OCI-LY7 (cell line): ENCODE results near the gene SRSF9. TPM values are rescaled to one million over a fixed set of nuclear protein-coding genes. Genes with fewer than 3 reads are reported as not detected.

Experiments used
- BruUV-seq: library from RNA; stranded (reverse); fragments of 400-500 nt; replicated peaks from 2 replicates; lab custom pipeline; 2021; lab: Mats Ljungman, UMichigan
- CTCF ChIA-PET: fragments of 300-600 bp; sonication (Branson Sonifier 250); formaldehyde crosslinking; loops from one replicate; lab custom pipeline; 2022; ENCODE audit warnings: antibody characterized with exemption; ENCODE audit not compliant: unreplicated experiment; lab: Charles Lee
- POLR2A ChIA-PET: fragments of 300-600 bp; sonication (Branson Sonifier 250); formaldehyde crosslinking; loops from one replicate; lab custom pipeline; 2022; ENCODE audit warnings: antibody characterized with exemption; lab: Charles Lee
- DNase-seq: peaks from one replicate; pipeline ENCODE4 v3.0.0-alpha.2; 2015; ENCODE audit warnings: low spot score
- H2AFZ ChIP-seq: fragments of 200-600 bp; sonication (generic), shearing (Covaris generic); 2 replicates; pipeline ENCODE4 v1.6.1; 2014; ENCODE audit warnings: mild to moderate bottlenecking, antibody characterized with exemption, low read length, moderate library complexity
- H3K27ac ChIP-seq: fragments of 200-600 bp; sonication (generic); 2 replicates; pipeline ENCODE4 v1.5.1; 2014; ENCODE audit warnings: mixed run types, low read depth, mild to moderate bottlenecking, moderate library complexity, low read length, inconsistent platforms; ENCODE audit not compliant: poor library complexity, severe bottlenecking
- H3K36me3 ChIP-seq: fragments of 200-600 bp; sonication (generic); 2 replicates; pipeline ENCODE4 v1.6.1; 2014; ENCODE audit warnings: mild to moderate bottlenecking, antibody characterized with exemption, low read length, moderate library complexity, mixed read lengths; ENCODE audit not compliant: insufficient read depth
- H3K4me1 ChIP-seq: fragments of 200-600 bp; sonication (generic); 2 replicates; pipeline ENCODE4 v1.5.1; 2014; ENCODE audit warnings: mild to moderate bottlenecking, low read length; ENCODE audit not compliant: insufficient read depth, poor library complexity, severe bottlenecking
- H3K4me2 ChIP-seq: fragments of 200-600 bp; sonication (generic); 2 replicates; pipeline ENCODE4 v1.6.1; 2014; ENCODE audit warnings: mild to moderate bottlenecking, low read length
- H3K4me3 ChIP-seq: fragments of 200-600 bp; sonication (generic); 2 replicates; pipeline ENCODE4 v1.5.1; 2014; ENCODE audit warnings: mild to moderate bottlenecking, low read depth, low read length; ENCODE audit not compliant: poor library complexity, severe bottlenecking
- H3K79me2 ChIP-seq: fragments of 200-600 bp; sonication (generic); 2 replicates; pipeline ENCODE4 v1.6.1; 2016; ENCODE audit warnings: low read depth, mild to moderate bottlenecking, low read length, moderate library complexity, mixed read lengths; ENCODE audit not compliant: insufficient read depth
- H3K9me2 ChIP-seq: fragments of 200-600 bp; sonication (generic); 2 replicates; pipeline ENCODE4 v1.6.1; 2016; ENCODE audit warnings: mild to moderate bottlenecking, low read length, mixed read lengths; ENCODE audit not compliant: insufficient read depth
- H3K9me3 ChIP-seq: fragments of 200-600 bp; sonication (generic); 2 replicates; pipeline ENCODE4 v1.6.1; 2014; ENCODE audit warnings: mild to moderate bottlenecking, mixed run types, low read length, mixed read lengths
- H4K20me1 ChIP-seq: fragments of 200-600 bp; sonication (generic); 2 replicates; pipeline ENCODE4 v1.6.1; 2014; ENCODE audit warnings: mild to moderate bottlenecking, antibody characterized with exemption, low read length, moderate library complexity, mixed read lengths; ENCODE audit not compliant: insufficient read depth
- EZH2phosphoT487 ChIP-seq: fragments of 200-600 bp; sonication (generic); IDR thresholded peaks from 2 replicates; pipeline ENCODE4 v1.6.1; 2018; ENCODE audit warnings: low read depth, borderline replicate concordance, mild to moderate bottlenecking, mixed run types, antibody characterized with exemption, low read length, moderate library complexity, mixed read lengths
- intact Hi-C: fragments of 100-400 bp; cut with micrococcal nuclease; formaldehyde crosslinking; loops from one replicate; pipeline ENCODE4 v1.10.0; 2022; ENCODE audit not compliant: unreplicated experiment
- total RNA-seq, 2 experiments: library from RNA; depleted of rRNA in 1 of 2; stranded (reverse); fragments of >200 nt in 1 of 2; shearing (Covaris generic) in 1 of 2; gene quantifications; 2 replicates each; pipeline ENCODE4 v1.2.3, GENCODE V29; 2014 to 2022
- TF ChIP-seq, protein P1 (sequence below): fragments of 200-600 bp; sonication (generic); conservative IDR thresholded peaks from 2 replicates; pipeline ENCODE4 v1.5.1; 2014; ENCODE audit warnings: mild to moderate bottlenecking, antibody characterized with exemption, low read length, moderate library complexity, mixed read lengths

SRSF9 gene
- total RNA-seq, 2 experiments from 2014 or later, result 203 to 295 TPM

DNA sequence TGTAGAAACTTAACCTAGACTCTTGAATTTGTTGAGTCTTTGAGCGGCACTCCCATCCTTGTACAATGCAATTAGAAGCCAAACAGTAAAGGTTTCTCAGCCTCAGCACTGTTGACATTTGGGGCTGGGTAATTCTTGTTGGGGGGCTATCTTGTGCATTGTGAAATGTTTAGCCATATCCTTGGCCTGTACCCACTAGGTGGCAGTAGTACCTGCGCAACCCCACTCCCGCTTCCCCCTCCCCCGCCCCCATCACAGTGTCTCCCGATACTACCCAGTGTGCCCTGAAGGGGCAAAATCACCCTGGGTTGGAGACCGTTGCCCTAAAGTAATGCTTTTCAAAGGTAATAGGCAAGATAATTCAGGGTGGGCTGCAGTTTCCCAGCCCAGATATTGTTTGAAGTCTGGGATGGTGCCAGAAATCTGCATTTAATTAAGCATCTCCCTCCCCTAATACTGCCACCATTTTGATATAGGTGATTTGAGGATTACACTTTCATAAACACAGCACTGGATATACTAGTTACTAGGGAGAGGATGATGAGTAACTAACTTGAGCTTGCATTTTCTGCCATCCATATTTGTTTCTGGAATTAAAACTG lies 29.8 kb downstream of the SRSF9 start:
- H3K4me2 ChIP-seq, result peak overlapping the region; percentile 82
- peaks cover 62% of the 10 kb centered on the region for H3K79me2 ChIP-seq
- peaks cover 30% of the 10 kb centered on the region for H3K4me1 ChIP-seq
- no TSS peak for BruUV-seq
- no peaks in the 10 kb centered on the region for H3K9me2 ChIP-seq
- peaks cover 11% of the 10 kb centered on the region for H4K20me1 ChIP-seq
- no peak overlapping the region for H2AFZ ChIP-seq
- intact Hi-C loops, result loop anchor here (2.0 to 10.0 kb wide), 6 partner anchors 27 to 285 kb away; partner anchors contain the start of genes ACADS and DYNLL1
- CTCF ChIA-PET, result no interaction called here
- H3K9me3 ChIP-seq, result no peaks in the 10 kb centered on the region
- peak overlapping the region; percentile 91 for H3K4me3 ChIP-seq
- no peak for TF ChIP-seq EZH2phosphoT487
- TF ChIP-seq, protein P1, sequence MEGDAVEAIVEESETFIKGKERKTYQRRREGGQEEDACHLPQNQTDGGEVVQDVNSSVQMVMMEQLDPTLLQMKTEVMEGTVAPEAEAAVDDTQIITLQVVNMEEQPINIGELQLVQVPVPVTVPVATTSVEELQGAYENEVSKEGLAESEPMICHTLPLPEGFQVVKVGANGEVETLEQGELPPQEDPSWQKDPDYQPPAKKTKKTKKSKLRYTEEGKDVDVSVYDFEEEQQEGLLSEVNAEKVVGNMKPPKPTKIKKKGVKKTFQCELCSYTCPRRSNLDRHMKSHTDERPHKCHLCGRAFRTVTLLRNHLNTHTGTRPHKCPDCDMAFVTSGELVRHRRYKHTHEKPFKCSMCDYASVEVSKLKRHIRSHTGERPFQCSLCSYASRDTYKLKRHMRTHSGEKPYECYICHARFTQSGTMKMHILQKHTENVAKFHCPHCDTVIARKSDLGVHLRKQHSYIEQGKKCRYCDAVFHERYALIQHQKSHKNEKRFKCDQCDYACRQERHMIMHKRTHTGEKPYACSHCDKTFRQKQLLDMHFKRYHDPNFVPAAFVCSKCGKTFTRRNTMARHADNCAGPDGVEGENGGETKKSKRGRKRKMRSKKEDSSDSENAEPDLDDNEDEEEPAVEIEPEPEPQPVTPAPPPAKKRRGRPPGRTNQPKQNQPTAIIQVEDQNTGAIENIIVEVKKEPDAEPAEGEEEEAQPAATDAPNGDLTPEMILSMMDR, result peak; percentile 88
- POLR2A ChIA-PET, result interaction anchor here (1.0 kb wide), 1 partner anchor 29 kb away, joined by 5 read pairs; no protein-coding TSS in a partner anchor
- H3K27ac ChIP-seq, result no peak overlapping the region
- peak; percentile 86 for DNase-seq
- peaks cover 53% of the 10 kb centered on the region for H3K36me3 ChIP-seq

DNA sequence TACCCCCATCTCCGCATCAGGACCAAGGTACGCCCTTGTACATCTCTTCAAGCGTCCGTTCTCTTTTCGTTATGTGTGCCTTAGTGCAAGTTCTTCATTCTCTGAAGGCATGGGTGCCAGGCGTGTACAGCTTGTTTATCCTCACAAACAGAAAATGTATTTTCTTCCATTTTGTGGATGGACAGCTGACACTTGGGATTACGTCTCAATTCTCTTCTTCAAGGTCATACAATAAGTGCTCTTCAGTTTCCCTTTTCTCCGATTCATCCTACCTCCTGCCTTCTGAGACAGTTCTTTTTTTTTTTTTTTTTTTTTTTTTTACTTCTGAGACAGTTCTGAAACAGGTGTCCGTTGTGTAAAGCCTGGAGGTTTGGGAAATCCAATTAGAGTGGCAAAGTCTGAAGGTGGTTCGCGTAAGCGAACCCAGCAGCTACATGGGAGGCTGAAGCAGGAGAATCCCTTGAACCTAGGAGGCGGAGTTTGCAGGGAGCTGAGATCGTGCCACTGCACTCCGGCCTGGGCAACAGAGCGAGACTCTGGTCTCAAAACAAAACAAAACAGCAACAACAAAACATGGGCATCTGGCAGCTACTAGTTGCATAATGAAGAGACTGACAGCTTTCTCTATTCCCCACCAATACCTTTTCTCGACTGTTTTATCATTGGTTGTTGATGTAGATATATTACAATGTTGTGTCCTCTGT lies 30.9 kb downstream of the SRSF9 start:
- Histone ChIP-seq H3K27ac (peak overlapping the region; percentile 69), H3K4me2 (peak overlapping the region; percentile 82), H3K79me2 (peaks cover 51% of the 10 kb centered on the region), H2AFZ (no peak overlapping the region; the same call in 1 of the 2 replicates), H3K4me1 (peaks cover 19% of the 10 kb centered on the region), H4K20me1 (peaks cover 11% of the 10 kb centered on the region), H3K9me2 (no peaks in the 10 kb centered on the region), H3K4me3 (peak overlapping the region; percentile 91), H3K36me3 (peaks cover 42% of the 10 kb centered on the region), H3K9me3 (no peaks in the 10 kb centered on the region)
- intact Hi-C loops, result loop anchor here (2.0 to 10.0 kb wide), 6 partner anchors 28 to 286 kb away; partner anchors contain the start of genes ACADS and DYNLL1
- no TSS peak for BruUV-seq
- ChIA-PET CTCF (interaction anchor here (0.5 to 1.0 kb wide), 2 partner anchors 133 to 211 kb away, joined by 3 to 5 read pairs; no protein-coding TSS in a partner anchor), POLR2A (interaction anchor here (0.6 to 2.6 kb wide), 7 partner anchors 30 to 740 kb away, joined by 3 to 6 read pairs (median 5); partner anchors contain the start of gene RNU4-1)
- DNase-seq, result peak; percentile 19
- TF ChIP-seq, protein P1, result no peak
- no peak for TF ChIP-seq EZH2phosphoT487
